Urinary bladder (tissue), 4 donors: ENCODE measurements around the gene SPAG4. TPM values are rescaled to one million over a fixed set of nuclear protein-coding genes. Genes with fewer than 3 reads are reported as not detected.
A peak's percentile ranks its signal among the peaks of the same experiment; 100 is the strongest.

Source experiments
- DNase-seq: peaks from one replicate; pipeline ENCODE4 v3.0.0-alpha.2; 2015; ENCODE audit errors: extremely low spot score
- H3K27ac ChIP-seq: one replicate; pipeline ENCODE4 v1.5.1; 2013; ENCODE audit warnings: low read depth, mild to moderate bottlenecking, moderate library complexity
- H3K36me3 ChIP-seq: one replicate; pipeline ENCODE4 v1.6.1; 2013; ENCODE audit warnings: mild to moderate bottlenecking, moderate library complexity; ENCODE audit not compliant: insufficient read depth
- H3K4me1 ChIP-seq: one replicate; pipeline ENCODE4 v1.6.1; 2013; ENCODE audit warnings: mild to moderate bottlenecking, moderate library complexity; ENCODE audit not compliant: insufficient read depth
- H3K4me3 ChIP-seq: one replicate; pipeline ENCODE4 v1.5.1; 2013; ENCODE audit warnings: low read depth, low read length
- WGBS: extraction: QIAGEN DNeasy Blood & Tissue Kit; methylation state at CpG from one replicate; pipeline ENCODE4 v1.1.7; 2013; 5-methylcytosine and 5-hydroxymethylcytosine counted together
- polyA plus RNA-seq: library from polyadenylated mRNA; stranded (reverse); fragments of 200-250 nt; gene quantifications from one replicate; pipeline ENCODE4 v1.2.3, GENCODE V29; 2013
- total RNA-seq: library from RNA; depleted of rRNA; stranded (reverse); fragments of >200 nt; gene quantifications from one replicate; pipeline ENCODE4 v1.2.3, GENCODE V29; 2014
- donor health status: healthy with polysubstance abuse.
- donor health status: healthy.

The SPAG4 gene
- total and polyA plus RNA-seq, 2 donors: 1.6 to 4.9 TPM

DNA sequence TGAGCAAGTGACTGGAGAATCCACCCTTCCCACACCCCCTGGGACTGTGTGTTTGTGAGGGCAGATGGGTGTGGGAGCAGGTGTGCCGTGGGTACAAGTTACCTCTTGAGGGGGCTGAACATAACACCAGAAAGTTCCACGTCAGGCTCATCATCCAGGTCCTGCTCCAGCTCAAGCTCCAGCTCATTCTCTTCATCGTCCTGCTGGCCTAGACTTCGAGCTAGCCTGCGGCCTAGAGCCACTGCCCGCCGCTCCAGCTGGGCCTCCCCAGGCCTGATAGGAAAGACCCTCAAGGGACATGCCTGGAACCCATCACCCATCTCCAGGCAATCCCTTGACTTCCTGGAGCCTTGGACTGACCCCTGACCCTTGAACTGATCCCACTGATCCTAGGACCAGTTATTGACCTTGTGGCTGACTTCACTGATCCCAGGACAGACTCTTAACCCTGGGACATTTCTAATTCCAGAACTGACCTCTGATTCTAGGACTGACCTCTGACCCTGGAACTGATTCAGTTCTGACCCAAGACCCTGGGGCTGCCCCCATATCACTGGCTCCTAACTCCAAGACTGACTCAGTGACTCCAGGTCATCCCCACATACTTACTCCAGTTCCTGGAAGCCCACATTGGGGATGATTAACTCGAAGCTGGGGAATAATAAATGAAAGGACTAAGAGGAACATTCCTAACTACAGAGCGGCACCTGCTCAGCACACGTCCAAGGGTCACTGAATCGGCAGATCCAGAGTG, 11.8 kb upstream of the SPAG4 start:
- Histone ChIP-seq H3K36me3 (no peaks in the 10 kb centered on the region), H3K4me1 (no peaks in the 10 kb centered on the region), H3K27ac (no peak overlapping the region), H3K4me3 (no peak overlapping the region)
- 93% methylated on average over 11 of the region's 11 CpGs for WGBS
- no peak for DNase-seq

- no peak for DNase-seq
These were observed 11.2 kb upstream of the SPAG4 start for GRCh38 chr20:35604449-35604747.

DNA sequence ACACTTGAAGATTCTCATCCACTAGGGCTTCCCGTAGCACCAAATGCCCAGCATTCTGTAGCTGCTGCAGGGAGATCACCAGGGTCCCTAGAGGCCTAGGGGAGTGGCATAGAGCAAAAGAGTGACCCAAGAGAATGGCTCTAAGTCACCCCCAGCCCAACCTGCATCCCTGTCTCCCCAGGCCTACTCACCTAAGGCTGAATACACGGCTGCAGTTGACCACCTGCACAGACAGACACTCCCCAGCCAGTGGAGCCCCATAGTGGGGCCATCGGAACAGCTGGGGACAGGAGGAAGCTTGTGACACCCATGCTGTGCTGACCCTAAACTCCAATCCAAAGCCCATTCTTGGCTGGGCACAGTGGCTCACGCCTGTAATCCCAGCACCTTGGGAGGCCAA, 9.5 kb upstream of the SPAG4 start:
- 86% methylated on average over 4 of the region's 4 CpGs for WGBS
- H3K4me1 ChIP-seq: no peaks in the 10 kb centered on the region
- H3K27ac ChIP-seq: no peak overlapping the region
- H3K4me3 ChIP-seq: no peak overlapping the region
- DNase-seq: no peak
- H3K36me3 ChIP-seq: no peaks in the 10 kb centered on the region

More at GRCh38 chr20:35604449-35604747, 11.2 kb upstream of the SPAG4 start:
- H3K27ac ChIP-seq: no peak overlapping the region
- 52% methylated on average over 4 of the region's 4 CpGs for WGBS
- no peaks in the 10 kb centered on the region for H3K36me3 ChIP-seq
- H3K4me1 ChIP-seq: no peaks in the 10 kb centered on the region
- no peak overlapping the region for H3K4me3 ChIP-seq

DNA sequence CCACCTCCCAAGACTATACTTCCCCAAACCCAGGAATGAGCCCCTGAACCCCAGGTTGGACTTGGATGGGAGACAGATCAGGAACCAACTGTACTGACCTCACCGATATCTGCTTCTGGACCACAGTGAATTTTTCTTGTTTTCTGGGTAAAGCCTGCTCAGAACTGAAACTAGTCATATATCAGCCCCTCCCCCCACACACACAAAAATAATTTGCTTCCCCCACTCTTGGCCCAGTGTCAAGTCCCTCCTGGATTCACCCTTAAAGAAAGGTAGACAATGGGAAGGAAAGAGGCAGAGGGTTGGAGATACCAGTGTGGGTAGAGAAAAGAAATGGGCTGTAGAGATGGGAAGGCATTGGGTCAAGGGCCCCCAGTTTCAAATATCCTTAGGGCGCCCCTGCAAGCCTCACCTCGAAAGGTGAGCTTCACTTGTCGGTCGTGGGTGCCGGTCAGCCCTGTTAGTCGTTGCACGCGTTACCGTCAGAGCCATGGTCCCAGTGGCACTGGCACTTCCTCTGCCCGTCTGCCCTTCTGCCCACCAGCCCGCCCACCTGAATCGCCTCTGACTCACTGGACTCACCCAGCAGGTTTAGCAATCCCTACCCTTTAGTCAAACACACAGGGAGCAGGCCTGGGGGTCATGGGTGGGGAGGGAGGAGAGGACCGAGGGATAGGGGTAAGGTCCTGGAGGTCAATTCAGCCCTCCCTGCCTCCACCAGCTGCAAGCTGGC, 8.5 kb upstream of the SPAG4 start:
- H3K4me3 ChIP-seq: no peak overlapping the region
- no peak for DNase-seq
- H3K27ac ChIP-seq: no peak overlapping the region
- no peaks in the 10 kb centered on the region for H3K4me1 ChIP-seq
- H3K36me3 ChIP-seq: no peaks in the 10 kb centered on the region
- WGBS: 75% methylated on average over 14 of the region's 14 CpGs

DNA sequence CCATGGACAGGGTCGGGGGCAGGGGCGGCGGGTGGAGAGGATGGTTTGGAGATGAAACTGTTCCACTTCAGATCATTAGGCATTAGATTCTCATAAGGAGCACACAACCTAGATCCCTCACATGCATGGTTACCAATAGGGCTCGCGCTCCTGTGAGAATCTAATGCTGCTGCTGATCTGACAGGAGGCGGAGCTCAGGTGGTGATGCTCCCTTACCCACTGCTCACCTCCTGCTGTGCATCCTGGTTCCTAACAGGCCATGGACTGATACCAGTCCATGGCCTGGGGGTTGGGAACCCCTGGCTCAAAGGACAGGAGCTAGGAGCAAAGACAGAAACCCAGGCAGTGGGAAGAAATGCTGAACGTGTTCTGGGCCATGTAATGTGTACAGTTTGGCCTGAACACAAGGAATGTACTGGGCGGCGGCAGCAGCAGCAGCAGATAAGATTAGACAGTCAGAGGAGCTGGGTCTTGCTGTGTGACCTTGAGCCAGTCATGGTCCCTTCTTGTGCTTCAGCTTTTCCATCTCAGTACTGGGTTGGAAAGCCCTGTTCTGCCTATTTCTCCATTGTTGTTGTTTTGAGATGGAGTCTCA, 4.7 kb upstream of the SPAG4 start:
- H3K27ac ChIP-seq: no peak overlapping the region
- DNase-seq: no peak
- H3K4me3 ChIP-seq: no peak overlapping the region
- 82% methylated on average over 9 of the region's 9 CpGs for WGBS
- no peaks in the 10 kb centered on the region for H3K4me1 ChIP-seq
- no peaks in the 10 kb centered on the region for H3K36me3 ChIP-seq

DNA sequence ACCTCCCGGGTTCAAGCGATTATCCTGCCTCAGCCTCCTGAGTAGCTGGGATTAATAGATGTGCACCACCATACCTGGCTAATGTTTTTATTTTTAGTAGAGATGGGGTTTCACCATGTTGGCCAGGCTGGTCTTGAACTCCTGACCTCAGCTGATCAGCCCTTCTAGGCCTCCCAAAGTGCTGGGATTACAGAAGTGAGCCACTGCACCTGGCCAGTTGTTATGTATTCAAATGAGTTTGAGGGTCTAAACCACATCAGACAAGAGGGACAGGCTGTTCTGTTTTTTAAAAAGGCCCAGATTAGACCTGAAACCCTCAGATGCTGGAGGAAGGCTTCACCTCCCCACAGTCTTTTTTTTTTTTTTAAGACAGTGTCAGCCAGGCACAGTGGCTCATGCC, 4.1 kb upstream of the SPAG4 start:
- no peak overlapping the region for H3K4me3 ChIP-seq
- WGBS: 94% methylated on average over 2 of the region's 2 CpGs
- no peak overlapping the region for H3K27ac ChIP-seq
- no peaks in the 10 kb centered on the region for H3K4me1 ChIP-seq
- H3K36me3 ChIP-seq: no peaks in the 10 kb centered on the region
- DNase-seq: no peak

DNA sequence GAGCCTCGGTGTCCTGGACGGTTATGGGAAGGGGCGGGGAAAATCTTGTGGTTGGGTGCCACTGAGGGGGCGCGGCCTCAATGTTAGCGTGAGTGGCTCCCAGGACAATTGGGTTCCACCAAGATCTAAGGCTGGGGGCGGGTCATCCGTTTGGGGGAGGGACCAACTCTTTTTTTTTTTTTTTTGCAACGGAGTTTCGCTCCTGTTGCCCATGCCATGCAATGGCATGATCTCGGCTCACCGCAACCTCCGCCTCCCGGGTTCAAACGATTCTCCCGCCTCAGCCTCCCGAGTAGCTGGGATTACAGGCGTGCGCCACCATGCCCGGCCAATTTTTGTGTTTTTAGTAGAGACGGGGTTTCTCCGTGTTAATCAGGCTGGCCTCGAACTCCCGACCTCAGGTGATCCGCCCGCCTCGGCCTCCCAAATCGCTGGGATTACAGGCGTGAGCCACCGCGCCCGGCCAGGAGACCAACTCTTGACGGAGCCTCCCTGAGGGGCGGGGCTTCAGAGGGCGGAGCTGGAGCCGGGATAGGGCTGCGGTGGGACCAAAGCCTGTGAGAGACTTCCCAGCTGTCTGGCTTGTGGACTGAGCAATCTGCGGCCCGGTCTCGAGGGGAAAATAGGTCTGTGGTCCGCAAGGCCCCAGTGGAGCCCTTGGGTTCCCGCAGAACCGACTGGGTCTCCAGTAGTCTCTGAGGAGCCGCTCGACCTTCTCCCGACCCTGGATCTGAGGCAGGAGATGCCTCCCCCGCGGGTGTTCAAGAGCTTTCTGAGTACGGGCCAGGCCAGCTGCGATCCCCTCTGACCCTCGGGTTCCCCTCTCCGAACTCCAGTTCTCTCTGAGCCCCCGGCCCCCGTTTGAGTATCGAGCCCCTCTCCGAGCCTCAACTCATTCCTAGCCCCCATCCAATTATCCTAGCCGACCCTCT, 1.1 kb downstream of the SPAG4 start:
- H3K4me1 ChIP-seq: no peaks in the 10 kb centered on the region
- peak overlapping the region; percentile 65 for H3K27ac ChIP-seq
- DNase-seq: peak; percentile 95
- 5% methylated on average over 57 of the region's 57 CpGs for WGBS
- no peaks in the 10 kb centered on the region for H3K36me3 ChIP-seq
- H3K4me3 ChIP-seq: peak overlapping the region; percentile 21

DNA sequence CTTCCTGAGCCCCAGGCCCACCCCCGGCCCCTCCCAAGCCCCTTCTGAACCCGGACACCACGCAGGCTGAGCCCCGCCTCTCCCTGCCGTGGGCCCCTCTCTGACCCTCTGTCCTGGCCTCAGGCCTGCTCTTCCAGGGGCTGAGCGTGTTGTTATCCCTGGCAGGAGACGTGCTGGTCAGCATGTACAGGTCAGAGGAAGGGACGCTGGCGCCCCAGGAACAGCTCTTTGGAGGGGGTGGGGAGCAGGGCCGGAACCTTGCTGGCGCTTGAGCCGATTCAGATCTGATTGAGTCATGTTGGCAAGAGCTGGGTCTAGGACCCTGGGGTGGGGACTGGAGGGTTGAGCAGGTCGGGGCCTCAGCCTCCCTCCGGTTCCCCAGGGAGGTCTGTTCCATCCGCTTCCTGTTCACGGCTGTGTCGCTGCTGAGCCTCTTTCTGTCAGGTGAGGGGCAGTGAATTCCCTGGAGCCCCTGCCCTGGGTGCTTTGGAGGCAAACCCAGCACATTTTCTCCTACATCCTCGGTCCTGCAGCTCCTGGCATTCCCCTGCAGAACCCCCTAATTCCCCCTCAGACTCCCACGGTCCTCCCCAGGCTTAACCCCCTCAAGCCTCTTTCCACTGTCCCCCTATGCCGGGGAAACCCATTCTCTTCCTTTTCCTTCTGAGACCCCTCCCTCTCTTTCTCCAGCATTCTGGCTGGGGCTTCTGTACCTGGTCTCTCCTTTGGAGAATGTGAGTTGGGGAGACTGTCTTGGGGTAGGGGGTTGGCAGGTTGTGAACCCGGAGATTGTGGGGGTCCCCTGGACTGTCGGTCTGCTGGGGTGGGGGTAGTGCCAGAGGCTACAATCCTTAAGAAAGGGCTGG, 2.0 kb downstream of the SPAG4 start:
- Histone ChIP-seq H3K4me1 (no peaks in the 10 kb centered on the region), H3K27ac (peak overlapping the region; percentile 65), H3K36me3 (no peaks in the 10 kb centered on the region), H3K4me3 (peak overlapping the region; percentile 21)
- 15% methylated on average over 22 of the region's 22 CpGs for WGBS
- DNase-seq: no peak

DNA sequence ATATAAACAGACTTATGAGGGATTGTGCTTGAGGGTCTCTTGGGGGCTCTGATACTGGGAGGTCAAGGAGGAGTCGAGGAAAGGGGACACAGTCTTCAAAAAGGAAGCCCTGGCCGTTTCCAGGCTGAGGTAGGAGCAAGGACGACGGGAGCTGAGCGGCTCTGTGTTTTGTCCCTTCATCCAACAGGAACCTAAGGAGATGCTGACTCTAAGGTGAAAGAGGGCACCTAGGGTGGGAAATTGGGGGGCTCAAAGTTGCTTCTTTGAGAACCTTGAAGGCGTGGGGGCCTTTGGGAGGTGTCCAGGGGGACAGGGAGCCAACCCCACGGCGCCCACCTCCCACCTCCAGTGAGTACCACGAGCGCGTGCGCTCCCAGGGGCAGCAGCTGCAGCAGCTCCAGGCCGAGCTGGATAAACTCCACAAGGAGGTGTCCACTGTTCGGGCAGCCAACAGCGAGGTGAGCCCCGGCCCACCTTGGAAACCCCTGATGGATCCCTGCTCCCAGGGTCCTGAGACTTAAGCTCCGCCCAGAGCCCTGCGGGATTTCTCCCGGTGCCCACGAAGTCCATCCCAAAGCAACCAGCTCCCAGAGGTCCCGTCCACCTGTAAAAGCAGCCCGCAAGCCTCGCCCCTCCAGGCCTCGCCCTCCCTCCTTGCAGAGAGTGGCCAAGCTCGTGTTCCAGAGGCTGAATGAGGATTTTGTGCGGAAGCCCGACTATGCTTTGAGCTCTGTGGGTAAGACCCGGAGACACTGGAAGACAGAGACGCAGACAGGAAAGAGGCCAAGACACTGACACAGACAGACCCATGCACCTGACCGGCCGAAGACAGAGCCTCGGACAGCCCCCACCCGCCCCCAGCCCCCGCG, 2.9 kb downstream of the SPAG4 start:
- DNase-seq: no peak
- Histone ChIP-seq H3K27ac (no peak overlapping the region), H3K36me3 (no peaks in the 10 kb centered on the region), H3K4me1 (no peaks in the 10 kb centered on the region), H3K4me3 (peak overlapping the region; percentile 45)
- WGBS: 6% methylated on average over 35 of the region's 35 CpGs

DNA sequence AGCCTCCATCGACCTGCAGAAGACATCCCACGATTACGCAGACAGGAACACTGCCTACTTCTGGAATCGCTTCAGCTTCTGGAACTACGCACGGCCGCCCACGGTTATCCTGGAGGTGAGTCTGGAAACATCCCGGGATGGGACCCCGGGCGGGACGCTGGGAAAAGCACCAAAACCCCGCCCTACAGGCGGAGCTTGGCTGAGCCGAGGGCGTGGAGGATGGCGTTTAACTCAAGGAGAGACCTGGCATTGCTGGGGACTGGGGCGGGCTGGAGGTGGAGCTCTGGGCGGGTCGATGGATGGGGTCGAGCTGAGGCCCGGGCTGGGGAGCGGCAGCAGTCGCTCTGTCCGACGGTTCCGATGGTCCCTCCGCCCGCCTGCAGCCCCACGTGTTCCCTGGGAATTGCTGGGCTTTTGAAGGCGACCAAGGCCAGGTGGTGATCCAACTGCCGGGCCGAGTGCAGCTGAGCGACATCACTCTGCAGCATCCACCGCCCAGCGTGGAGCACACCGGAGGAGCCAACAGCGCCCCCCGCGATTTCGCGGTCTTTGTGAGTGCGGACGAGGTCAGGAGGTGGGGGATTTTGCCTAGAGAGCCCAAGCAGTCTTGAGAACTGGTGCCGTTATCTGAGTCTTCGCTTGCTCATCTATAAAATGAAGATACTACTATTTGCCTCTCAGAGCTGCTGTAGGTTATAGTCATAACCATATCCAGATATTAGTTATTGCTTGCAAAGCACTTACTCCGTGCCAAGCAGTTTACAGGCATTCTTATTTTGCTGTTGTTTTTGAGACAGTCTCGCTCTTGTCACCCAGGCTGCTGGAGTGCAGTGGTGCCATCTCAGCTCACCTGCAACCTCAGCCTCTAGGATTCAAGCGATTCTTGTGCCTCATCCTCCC, 3.8 kb downstream of the SPAG4 start:
- 5% methylated on average over 49 of the region's 49 CpGs for WGBS
- DNase-seq: peak; percentile 54
- Histone ChIP-seq H3K4me1 (no peaks in the 10 kb centered on the region), H3K27ac (no peak overlapping the region), H3K36me3 (no peaks in the 10 kb centered on the region), H3K4me3 (peak overlapping the region; percentile 45)

- 91% methylated on average over 11 of the region's 11 CpGs for WGBS
- Histone ChIP-seq H3K4me3 (no peak overlapping the region), H3K36me3 (no peaks in the 10 kb centered on the region), H3K4me1 (no peaks in the 10 kb centered on the region), H3K27ac (no peak overlapping the region)
- DNase-seq: no peak
These were observed 5.4 kb downstream of the SPAG4 start for GRCh38 chr20:35620818-35621559.
